SK-N-SH (cell line): ENCODE data around the gene VOPP1.

Experiments used
- FOXM1 ChIP-seq: IDR thresholded peaks from 2 replicates; pipeline ENCODE4 v1.4.0; 2012; ENCODE audit warnings: low read depth, mild to moderate bottlenecking
- MXI1 ChIP-seq: IDR thresholded peaks from 2 replicates; pipeline ENCODE4 v1.6.1; 2012; ENCODE audit warnings: mild to moderate bottlenecking, low read depth, low read length, improper control_type of control experiment
- TF ChIP-seq, protein P1 (sequence below): fragments of 200-600 bp; sonication (generic); IDR thresholded peaks from 2 replicates; pipeline ENCODE4 v1.6.1; 2017; ENCODE audit warnings: antibody characterized with exemption, mild to moderate bottlenecking, moderate library complexity

DNA sequence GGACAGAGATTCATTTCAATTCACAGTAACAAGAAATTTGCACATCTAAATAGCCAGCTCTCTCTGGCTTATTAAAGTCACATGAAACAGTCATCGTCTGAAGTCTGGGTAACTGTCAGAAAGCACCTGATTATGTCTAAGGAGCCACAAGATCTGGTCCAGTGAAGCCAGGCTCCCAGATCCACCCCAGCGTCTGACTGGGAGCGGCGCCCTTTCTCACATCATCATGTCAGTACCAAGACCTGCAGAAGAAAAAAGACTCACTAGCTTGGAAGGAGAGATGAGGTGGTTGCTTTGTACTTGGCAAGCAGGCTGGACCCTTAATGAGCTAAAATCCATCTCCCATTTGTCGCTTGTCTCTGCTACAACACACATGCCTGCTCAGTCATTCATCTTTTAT lies 58.4 kb downstream of the VOPP1 start:
- TF ChIP-seq FOXM1 (no peak), MXI1 (no peak)
- TF ChIP-seq, protein P1, sequence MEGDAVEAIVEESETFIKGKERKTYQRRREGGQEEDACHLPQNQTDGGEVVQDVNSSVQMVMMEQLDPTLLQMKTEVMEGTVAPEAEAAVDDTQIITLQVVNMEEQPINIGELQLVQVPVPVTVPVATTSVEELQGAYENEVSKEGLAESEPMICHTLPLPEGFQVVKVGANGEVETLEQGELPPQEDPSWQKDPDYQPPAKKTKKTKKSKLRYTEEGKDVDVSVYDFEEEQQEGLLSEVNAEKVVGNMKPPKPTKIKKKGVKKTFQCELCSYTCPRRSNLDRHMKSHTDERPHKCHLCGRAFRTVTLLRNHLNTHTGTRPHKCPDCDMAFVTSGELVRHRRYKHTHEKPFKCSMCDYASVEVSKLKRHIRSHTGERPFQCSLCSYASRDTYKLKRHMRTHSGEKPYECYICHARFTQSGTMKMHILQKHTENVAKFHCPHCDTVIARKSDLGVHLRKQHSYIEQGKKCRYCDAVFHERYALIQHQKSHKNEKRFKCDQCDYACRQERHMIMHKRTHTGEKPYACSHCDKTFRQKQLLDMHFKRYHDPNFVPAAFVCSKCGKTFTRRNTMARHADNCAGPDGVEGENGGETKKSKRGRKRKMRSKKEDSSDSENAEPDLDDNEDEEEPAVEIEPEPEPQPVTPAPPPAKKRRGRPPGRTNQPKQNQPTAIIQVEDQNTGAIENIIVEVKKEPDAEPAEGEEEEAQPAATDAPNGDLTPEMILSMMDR = no peak
